Measurements from ENCODE around the gene ST6GALNAC5.
A peak's percentile ranks its signal among the peaks of the same experiment; 100 is the strongest.

ST6GALNAC5 gene

DNA sequence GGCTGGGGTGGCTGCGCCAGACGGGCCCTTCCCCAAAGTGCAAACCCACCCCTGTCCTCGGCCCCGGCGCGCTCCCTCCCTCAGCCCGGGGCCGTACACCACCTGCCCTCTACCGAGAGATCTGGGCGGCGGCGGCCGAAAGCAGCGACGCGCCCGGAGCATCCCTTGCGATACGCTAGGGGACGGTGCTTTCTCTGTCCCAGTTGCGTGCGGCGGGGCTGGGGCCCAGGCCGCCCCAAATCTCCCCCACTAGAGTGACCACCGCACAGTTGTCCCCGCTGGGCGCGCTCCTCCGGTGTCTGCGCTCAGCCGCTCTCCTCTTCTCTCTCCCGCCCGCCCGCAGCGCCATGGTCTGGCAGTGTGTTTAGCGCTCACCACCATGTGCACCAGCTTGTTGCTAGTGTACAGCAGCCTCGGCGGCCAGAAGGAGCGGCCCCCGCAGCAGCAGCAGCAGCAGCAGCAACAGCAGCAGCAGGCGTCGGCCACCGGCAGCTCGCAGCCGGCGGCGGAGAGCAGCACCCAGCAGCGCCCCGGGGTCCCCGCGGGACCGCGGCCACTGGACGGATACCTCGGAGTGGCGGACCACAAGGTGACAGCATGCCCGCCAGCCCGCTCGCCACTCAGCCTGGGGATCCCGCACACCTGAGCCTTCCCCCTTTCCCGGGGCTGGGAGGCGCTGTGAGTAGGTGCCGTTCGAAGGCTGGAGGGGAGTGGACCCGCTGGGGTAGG, 1.0 kb downstream of the ST6GALNAC5 start:
- peak; percentile 48 for DNase-seq

DNA sequence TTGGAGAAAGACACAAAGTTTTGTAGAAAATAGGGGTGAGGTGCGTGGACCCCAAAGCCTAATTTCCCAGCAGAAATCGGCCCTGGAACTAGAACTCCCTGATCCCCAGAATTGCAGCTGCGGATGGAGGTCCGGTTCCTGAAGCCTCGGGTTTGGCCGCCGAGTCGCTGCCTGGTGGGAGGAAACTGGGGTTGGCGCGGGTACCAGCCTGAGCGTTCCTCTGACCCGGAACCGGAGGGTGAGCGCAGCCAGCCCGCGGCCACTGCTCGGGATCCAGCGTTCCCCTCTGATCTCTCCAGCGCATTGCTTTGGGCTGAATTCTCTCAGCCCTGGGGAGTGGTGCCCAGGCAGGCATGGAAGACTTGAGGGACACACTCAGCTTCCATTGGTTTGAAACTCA, 1.6 kb downstream of the ST6GALNAC5 start:
- DNase-seq, result no peak

DNA sequence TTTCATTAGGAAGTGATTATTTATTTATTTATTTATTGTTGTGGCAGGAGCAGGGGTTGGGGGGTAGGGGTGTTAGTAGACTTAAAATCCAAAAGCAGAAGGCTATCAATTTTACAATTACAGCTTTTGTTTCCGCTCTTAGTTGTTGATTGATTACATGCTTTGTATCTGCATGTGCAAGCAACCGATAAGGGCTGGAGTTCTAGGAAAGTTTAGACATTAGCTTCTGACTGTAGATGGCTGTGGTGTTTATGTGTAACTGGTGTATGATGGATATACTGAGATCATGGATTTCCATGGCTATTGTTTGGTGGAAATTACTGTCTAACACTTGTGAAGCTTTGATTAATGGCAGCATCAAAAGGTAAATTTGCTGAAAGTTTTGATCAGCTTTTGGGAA, 2.8 kb downstream of the ST6GALNAC5 start:
- DNase-seq, result no peak

DNA sequence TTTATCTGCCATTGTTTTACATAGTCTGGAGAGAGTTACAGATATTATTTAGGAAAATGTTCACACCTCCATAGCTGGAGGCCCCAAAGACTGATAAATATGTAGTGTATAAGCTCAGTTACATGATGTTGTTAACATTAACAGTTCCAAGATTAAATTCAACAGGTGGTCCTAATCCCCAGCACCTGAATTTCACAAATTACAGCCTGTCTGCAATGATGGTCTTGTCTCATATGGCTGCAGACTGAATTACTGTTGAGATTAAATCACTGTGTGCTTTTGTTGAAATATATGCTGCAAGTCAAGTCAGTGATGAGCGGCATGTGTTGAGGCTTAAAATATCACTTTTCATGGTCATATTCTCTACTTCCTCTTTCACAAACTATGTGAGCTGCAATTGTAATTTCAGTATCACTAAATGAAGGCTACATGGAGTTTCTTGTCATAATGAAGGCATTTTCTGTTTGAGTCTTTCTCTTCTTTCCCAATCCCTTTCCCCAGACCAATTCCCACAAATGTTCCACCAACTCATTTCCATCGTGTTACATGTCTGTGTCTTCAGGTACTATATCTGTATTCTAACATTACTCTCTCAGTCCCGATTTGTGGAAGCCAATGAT, 4.2 kb downstream of the ST6GALNAC5 start:
- no peak for DNase-seq

DNA sequence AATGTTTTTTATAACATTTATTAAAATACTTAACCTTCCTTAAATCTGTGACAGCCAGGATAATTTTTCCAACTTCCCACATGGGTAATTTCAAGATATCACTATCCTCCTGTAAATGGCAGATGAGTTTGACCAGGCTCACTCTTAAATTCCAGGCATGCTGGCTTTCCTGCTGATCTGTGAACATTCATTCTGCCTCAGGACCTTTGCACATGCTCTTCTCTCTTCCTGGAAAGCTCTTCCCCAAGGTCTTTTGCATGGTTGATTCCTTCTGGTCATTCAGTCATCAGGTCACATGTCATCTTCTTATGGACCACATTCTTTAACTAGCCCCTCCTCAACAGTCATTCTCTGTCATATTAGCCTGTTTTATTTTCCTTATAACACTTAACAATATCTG, 5.7 kb downstream of the ST6GALNAC5 start:
- DNase-seq, result no peak

DNA sequence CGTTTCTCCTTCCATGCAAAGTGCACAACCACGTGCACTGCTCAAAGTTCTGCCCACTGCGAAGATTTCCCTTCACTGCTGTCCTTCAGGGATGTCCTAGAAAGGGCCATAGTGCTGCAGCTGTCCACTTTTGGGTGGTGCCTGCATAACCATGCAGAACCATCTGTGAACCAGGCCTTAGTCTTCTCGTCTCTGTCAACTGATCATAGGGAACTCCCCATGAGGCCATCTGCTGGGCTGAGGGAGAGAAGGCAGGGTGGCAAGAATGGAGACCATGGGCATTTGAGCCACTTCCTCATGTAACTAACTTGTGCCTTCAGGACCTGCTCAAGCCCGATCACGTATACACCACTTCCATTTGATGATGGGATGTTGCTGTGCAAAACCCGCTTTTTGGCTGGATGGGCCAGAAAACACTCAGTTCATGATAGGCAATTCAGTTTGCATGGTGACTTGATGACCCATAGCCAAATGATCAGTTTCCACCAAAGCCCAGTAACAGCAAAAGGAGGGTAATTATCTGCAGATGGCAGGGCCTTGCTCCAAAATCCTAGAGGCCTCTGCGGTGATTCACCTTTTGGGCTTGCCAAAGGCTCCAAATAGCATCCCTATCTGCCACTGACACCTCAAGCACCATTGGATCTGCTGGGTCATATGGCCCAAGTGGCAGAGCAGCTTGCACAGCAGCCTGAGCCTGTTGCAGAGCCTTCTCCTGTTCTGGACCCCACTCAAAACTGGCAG, 9.5 kb downstream of the ST6GALNAC5 start:
- DNase-seq, result peak; percentile 68

DNA sequence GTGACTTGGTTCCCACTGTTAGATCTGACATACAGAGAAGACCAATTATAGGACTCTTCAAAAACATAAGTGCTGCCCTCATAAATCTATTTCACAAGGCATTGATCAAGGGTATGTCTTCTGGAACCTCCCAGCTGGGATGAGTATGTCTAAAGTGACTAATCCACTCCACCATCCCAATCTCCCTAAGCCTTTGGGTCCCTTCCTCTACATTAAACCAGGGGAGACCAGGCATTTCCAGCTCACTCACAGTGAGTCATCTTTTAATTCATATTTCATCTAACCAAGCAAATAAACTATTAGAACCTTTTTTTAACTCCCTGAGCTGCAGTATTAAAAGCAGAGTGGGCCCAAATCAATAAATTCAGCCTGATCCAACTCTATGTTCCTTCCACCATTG, 11.7 kb downstream of the ST6GALNAC5 start:
- DNase-seq, result peak; percentile 64

DNA sequence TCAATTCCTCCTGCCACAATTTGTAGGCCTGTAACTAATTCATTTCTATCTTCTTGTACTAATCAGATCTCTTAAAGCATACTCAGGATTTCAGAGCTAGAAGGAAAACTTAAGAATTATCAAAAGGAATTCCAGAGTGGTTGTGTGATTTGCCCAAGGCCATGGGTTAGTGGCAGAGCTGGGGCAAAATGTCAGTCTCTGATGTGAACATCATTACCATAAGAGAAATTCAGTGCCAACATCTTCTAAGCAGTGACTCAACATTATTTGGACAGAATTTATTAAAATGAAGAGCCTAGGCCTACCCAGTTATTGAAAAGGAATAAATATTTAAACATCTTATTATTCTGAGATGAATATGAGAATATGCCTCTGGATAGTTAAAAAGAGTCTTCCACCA, 14.5 kb downstream of the ST6GALNAC5 start:
- DNase-seq, result no peak

DNA sequence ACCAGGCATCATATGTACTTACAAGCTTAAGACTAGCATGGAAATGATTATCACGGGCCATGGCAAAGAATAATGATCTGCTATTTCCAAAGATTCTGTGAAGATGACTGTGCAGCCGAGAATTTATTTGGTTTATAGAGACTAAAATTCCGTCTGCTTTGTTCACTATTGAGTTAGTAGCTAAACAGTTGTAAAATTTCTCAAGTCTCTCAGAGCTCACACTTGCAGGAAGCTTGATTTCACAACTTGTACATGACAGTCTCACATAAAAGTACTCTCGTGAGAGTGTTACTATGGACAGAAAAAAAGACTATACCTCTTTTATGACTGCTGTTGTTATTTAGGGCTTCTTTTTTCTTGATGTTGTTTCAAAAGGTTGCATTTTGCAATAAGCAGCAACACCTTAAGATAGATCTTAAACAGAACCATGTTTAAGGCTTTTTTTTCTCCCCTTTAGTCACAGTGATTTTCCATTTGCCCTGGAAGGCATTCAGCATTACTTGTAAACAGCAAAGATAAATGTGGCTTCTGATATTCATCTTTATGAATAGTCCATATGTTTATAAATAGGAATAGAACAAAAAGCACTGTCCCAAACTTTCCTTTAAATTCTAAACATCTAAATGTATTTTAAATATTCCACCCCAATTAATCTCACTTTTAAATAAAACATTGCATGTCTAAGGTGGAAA, 24.8 kb downstream of the ST6GALNAC5 start:
- DNase-seq, result peak; percentile 82

DNA sequence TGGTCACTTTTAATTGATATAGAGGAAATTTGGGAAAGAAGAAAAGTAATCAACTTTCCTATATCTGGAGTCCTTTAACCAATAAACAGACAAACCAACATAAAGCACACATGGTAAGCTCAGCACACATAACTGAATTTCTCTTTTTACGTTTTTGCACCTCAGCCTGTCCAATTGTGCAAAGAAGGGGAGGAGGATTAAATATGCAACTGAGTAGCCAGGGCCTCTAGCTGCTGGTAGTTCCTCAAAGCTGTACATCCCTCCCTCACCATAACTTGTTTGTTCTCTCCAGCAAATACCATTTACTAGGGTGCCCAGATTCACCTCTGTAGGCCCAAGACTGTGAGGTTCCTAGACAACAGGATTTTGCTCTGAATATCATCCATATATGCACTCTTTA, 25.4 kb downstream of the ST6GALNAC5 start:
- no peak for DNase-seq

DNA sequence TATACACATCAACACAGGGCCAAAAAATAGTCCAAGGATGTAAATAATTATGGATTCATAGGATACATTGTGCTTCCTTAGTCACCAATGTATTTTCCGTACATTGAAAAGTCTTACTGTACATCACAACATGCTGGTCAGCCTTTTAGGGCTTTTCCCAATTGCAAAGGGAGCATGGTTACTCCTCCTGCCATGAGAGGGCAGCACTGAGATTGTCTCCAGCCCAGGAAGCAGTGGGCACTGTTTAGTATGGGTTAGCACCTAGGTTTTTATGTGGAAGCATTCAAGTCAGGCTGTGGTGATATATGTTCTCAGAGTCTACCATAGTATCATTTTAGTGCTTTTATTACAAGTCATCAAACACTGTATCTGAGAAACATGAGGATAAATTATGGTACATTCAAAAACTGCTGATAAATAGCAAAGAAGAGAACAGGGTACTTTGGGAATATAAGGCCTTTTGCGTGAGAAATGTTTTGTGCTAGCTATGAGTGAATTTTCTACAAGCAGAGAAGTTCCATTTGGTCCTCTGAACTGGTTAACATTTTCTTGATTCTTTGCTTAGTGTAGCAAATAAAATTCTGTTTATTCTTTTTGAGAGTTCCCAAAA, 34.0 kb downstream of the ST6GALNAC5 start:
- DNase-seq, result peak; percentile 58

DNA sequence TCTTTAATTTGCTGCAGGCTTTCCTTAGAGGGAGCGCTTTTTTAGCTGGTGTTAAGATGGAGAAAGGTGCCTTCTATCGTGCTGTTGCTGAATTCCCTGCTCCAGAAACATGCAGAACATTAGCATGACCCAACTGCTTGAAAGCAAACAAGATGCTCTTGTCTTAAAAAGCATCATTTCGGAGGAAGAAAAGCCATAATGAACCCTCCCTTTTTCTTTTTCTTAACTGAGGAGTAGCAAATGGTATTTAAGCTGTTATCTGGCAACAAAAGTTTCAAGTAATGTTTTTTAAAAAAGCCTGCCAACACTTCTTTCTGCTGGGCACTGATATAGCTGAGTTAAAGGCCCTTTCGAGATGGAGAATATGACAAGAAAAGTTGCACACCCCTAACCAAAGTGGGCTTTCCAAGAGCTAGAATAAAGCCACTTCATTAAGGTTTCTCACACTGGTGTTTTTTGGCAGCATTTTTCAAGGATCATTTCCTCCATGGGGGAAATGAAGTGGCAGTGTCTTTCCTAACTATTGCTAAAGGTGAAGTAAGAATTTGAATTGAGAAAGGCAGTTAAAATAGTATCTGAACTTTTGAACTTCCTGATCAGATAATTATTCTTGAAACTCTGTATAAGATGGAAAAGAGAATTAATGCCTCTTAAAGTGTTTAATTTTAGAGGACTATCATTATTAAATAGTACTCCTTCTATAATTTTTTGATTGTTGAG, 38.8 kb downstream of the ST6GALNAC5 start:
- no peak for DNase-seq

DNA sequence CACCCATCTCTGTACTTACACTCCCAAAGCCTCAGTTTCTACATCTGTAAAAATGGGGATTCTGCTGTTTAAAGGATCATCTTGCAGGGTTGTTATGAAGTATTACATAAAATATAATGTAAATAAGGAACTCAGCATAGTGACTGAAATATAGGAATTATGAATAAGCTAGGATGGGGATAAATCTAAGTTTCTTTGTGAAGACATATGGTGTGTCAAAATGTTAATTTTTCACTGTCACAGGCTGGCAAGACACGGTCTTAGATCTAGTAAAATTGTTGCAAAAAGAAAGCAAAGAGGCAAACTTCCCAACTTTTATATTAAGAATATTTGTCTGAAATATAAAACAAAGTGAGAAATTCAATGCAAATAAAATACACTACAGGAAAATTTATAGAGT, 42.0 kb downstream of the ST6GALNAC5 start:
- no peak for DNase-seq

DNA sequence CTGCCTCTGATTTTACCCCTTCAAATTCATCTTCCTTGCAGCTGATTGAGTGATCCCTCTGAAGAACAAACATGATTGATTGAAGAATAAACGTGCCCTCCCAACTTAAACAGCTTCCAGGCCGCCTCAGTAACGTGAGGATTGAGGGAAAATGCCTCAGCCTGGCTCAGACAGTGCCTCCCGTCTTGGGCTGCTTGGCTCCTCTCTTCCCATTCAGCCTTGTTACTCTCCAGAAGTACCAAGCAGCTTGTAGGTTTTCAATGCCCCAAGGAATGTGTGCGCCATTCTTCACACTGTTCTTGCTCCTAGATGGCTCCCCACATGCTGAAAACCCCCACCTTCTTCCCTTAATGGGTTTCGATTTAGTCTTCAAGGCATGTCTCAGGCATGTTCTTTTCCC, 51.8 kb downstream of the ST6GALNAC5 start:
- no peak for DNase-seq

DNA sequence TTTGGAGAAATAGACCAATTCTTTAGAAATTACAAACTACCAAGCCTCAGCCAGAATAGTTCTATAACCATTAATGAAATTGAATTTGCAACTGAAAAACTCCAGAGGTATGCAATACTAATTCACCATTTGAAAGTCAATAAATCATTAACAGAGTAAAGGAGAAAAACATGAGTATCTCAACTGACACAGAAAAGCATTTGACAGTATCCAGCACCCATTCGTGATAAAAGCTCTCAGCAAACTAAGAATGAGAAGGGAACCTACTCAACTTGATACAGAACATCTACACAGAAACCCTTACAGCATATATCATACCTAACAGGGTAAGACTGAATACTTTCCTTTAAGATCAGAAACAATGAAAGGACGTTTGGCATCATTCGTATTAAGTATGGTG, 54.3 kb downstream of the ST6GALNAC5 start:
- DNase-seq, result no peak

DNA sequence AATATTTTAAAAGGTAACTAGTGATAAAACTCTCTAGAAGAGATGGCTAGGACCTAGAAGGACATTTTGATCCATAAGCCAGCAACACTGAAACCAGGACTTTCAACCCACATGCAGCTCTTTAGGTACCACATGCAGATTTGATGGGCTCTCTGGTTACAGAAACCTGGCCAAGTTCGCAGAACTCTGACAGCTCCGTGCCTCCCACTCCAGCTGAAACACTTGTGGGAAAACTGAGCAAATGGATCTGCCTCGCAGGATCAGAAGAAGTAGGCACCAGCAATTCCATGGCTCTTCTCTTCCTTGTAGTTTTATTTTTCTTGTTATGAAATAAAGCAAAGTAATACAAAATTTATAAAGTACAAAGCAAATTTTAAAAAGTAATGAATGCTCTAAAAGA, 58.5 kb downstream of the ST6GALNAC5 start:
- DNase-seq, result no peak

DNA sequence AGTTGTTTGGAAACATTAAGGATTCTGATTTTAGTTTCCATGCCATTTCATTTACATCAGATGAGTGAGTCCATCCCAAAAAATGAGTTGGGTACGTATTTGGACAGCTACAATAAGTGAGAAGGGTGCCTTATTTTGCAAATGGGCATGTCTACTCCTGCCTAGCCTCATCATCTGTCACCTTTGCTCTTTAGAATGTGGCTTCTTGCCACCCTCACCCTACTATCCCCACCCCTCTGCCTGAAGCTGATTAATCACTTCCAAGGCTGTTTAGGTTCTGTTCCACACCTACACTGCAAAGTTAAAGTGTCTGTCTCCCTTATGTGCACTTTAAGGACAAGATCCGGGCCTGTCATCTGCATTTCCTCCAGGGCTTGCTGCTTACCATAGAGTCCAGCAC, 61.2 kb downstream of the ST6GALNAC5 start:
- DNase-seq, result no peak

DNA sequence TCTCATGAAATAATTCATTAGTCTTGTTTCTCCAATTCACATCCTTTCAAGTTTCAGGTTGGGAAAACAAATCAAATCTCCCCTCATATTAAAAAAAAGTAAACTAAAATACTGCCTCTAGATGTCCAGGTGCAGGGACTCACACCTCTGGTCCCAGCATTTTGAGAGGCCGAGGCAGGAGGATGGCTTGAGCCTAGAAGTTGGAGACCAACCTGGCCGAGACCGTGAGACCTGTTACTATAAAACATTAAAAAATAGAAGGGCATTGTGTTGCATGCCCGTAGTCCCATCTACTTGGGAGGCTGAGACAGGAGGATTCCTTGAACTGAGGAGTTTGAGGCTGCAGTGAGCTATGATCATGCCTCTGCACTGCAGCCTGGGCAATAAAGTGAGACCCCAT, 61.9 kb downstream of the ST6GALNAC5 start:
- no peak for DNase-seq

DNA sequence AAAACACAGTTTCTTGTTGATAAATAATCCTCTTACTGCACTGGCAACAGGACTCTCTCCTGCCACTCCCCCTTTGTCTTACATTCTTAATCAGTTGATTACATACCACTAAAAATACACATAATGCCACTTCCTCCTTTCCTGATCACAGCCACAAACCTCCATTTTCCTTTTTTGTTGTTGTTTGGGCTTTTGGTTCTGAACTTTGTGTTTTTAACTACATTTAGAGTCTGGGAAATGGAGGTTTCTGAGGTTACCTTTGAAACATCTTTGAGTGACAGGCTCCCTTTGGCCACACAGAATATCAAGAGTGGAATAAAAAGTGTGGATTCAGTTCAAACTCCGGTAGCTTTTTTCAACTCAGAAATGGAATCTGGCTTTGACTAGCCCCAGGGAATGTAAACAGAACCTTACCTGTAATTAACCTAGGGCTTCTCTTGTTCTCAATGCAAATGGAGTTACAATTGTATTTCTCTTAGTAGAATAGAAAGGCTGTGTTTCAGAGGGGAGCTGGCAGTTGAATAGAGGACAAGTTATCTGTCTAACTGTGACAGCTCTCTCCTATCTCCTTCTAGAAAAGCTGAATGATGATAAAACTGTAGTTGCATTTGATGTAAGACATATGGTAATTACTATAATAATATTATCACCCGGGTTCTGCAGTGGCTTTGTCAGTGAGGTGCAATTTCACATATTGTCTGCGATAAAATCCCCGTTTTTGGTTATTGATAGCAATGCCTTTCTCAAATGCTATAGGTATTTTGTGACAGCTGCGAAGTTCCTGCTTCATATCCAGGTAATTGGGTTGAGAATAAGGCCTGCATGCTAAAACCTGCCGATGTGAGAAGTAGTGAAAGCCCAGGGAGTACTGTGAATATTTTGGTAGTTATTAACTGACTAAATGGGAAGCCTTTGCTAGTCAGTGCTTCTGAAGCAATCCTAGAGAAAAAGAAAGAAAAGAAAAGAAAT, 66.9 kb downstream of the ST6GALNAC5 start:
- DNase-seq, result no peak

DNA sequence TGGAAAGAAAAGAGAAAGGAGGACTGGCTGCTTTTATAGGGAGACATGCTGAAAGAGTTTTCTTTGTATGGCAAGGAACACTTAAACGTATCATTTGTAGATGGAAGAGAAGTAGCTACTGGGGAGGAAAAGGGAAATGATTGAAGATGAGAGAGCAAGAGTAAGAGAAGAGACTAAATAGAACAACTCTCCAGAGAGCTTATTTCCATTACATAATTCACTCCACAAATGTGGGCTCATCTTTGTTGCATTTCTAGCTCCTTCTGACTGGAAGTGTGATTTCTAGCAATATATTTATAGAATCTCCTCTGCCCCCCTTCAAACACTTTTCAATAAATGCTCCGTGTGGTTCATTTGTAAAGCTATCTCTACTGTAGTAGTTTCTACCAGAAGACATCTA, 71.0 kb downstream of the ST6GALNAC5 start:
- DNase-seq, result no peak
